Activated CD4-positive, alpha-beta T cell treated with anti-CD3 and anti-CD28 coated beads for 1 hour (primary cell): ENCODE results near the gene CHN2.
"Not testable (repeated sequence)": the region's sequence is repeated elsewhere in the genome, so short reads cannot be mapped to it uniquely, and the experiment has no call there.

Experiments
- DNase-seq: peaks from one replicate; pipeline ENCODE4 v3.0.0-alpha.2; 2020

The CHN2 gene

GRCh38 chr7:29262191-29262917 lies 67.8 kb downstream of the CHN2 start:
- no peak for DNase-seq

DNA sequence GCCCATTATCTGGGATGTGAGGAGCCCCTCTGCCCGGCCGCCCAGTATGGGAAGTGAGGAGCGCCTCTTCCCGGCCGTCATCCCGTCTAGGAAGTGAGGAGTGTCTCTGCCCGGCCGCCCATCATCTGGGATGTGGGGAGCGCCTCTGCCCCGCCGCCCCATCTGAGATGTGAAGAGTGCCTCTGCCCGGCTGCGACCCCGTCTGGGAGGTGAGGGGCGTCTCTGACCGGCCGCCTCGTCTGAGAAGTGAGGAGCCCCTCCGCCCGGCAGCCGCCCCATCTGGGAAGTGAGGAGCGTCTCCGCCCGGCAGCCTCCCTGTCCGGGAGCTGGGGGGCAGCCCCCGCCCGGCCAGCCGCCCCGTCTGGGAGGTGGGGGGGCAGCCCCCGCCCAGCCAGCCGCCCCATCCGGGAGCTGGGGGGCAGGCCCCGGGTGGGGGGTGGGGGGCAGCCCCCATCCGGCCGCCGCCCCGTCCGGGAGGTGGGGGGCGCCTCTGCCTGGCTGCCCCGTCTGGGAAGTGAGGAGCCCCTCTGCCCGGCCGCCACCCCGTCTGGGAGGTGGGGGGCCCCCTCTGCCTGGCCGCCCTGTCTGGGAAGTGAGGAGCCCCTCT lies 69.1 kb downstream of the CHN2 start:
- not testable (repeated sequence) for DNase-seq

GRCh38 chr7:29265208-29265923 lies 70.8 kb downstream of the CHN2 start:
- no peak for DNase-seq

DNA sequence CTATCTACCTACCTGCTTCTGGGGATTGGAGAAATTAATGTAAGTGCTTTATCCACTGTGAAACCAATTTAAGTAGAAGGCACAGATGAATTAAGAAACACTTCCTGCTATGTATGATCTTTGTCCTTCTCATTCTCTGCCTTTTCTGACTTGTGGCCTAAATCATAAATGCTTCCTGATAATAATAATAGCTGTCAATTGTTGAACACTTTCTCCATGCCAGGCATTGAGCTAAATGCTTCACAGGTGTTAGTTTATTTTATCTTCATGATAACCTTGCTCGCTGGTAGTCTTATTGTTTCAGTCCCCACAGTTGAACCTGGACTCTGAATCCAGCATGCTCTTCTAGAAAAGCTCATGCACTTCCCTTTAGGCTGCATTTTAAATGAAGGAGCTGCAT lies 75.4 kb downstream of the CHN2 start:
- no peak for DNase-seq

- DNase-seq, result no peak
These were observed 76.2 kb downstream of the CHN2 start for GRCh38 chr7:29270594-29271318.

DNA sequence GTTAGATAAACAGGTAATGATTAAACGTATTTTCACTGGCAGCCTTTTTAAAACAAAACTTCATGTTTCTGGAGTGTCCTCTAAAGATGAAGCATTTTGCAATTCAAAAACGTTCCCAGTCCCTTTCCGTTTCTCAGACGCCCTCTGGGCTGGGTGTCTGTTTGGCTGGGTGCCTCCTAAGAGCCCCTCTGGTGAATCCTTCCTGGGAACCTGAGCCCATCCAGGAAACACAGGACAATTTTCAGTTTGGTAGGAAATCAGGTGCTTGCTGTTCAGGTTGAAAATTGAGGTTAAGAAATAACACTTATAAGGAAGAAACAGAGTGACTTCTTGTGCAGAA lies 76.7 kb downstream of the CHN2 start:
- no peak for DNase-seq

DNA sequence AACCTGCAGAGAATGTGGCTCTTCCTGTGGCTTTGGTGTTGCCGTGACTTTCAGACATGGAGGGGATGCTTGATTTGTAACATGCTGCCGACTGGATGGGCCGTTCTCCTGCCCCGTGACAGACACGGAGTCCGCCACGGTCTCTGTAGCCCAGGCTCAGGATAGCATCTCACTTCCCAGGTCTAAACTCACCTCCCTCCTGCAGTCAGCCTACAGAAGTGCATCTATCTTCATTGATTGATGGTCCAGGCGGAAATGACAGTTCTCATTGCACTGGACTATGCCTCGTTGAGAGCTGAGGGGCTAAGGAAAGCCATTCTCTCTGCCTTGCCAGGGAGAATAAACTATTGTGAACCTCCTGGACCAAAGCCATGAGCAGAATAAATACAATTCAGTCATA lies 77.5 kb downstream of the CHN2 start:
- DNase-seq, result no peak

DNA sequence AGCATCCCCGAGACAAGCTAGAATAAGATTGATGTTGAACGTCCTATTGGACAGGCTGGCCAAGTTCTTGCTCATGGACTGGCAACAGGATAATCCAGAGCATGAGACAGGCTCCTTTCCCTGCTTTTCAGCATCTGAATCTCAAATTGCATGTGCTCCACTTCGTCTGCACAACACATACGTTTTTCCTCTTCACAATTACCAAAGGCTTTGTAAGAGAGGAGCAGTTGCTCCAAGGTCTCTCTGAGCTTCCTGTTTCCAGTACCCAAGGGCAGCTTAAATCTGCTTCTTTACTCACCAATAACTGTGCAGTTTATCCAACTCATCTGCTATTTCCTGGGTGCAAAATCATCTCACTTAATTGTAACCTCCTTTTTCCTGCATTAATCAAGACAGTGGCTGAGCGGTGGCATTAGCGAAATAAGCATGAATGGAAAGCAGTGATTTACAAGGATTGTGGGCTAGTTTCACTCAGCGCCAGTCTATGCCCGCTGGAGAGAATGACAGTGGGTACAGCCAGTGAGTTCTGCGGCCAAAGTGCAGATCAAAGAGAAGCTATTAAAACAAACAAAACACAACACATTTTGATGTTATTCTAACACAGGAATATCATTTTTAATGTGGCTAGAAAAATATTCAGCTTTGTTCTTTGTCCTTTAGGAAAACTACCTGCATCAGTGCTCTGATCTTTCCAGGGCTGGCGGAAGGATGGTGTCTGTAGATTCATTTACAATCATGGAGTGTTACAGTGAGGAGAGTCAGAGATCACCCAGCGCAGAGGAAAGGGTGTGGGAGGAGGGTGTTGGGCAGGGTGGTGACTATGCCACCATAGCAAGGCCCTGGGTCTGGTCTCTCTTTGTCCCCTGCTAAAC lies 79.8 kb downstream of the CHN2 start:
- no peak for DNase-seq

DNA sequence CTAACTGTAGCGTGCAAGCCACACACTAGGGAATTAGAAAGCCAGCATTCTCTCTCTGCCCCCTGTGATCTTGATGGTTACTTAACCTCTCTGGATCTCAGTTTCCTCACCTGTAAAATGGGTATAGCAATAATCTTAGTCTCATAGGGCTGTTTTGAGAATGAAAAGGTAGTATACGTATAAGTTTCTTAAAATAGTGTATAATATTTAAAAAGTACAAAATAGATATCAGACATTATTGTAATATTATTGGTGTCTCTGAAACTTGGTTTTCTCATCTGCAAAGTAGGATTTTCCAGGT lies 80.4 kb downstream of the CHN2 start:
- no peak for DNase-seq

GRCh38 chr7:29275493-29275892 lies 80.9 kb downstream of the CHN2 start:
- DNase-seq, result no peak

DNA sequence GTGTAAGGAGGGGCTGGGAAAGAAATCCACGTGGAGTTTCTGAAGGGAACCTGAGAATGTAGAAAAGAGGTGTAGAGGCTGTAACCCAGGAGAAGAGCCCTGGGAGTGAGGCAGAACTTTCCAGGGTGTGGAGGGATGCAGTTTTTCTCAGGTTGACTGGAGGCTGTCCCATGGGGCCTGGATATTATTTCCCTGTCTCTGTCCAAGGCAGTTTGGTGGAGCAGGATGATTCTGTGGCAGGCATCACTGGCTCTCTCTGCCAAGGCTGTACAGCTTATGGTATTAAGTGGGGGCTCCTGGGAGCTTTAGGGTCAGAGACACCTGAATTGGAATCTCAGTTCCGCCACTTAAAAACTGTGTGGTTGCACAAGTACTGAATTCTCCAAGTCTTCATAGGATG lies 81.6 kb downstream of the CHN2 start:
- DNase-seq, result no peak

- DNase-seq, result no peak
These were observed 82.2 kb downstream of the CHN2 start for GRCh38 chr7:29276806-29277205.

DNA sequence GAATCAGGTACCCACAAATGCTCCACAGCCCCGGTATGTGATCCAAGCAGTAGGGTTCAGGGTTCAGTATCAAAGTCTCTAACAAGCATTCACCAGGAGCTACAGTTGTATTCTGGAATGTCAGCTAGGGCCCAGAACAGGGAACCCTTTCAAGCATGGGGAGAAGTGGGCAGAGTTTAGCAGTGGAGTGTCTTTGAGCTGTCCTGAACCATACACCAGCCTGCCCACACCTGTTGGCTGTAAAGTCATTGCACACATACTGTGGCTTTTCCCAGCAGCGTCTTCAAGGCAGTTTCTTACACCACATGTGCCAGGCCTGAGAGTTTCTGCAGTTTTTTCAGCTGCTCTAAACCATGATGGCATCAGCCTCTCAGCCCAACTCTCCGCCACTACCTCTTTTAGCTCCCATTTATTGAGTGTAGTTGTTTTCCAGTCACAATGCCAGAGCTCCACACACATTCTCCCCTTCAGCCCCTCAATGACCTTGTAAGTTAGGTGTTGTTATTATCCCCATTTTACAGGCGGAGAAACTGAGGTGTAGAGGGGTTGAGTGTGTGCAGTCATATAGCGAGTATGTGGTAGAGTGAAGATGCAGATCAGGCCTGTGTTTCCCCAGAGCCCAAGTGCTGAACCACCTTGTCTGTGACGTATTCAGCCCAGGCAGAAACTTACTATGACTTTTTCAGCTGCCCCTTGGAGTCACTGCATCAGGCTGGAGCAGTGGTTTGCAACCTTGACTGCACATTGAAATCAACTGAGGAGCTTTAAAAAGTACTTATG lies 83.1 kb downstream of the CHN2 start:
- DNase-seq, result no peak

DNA sequence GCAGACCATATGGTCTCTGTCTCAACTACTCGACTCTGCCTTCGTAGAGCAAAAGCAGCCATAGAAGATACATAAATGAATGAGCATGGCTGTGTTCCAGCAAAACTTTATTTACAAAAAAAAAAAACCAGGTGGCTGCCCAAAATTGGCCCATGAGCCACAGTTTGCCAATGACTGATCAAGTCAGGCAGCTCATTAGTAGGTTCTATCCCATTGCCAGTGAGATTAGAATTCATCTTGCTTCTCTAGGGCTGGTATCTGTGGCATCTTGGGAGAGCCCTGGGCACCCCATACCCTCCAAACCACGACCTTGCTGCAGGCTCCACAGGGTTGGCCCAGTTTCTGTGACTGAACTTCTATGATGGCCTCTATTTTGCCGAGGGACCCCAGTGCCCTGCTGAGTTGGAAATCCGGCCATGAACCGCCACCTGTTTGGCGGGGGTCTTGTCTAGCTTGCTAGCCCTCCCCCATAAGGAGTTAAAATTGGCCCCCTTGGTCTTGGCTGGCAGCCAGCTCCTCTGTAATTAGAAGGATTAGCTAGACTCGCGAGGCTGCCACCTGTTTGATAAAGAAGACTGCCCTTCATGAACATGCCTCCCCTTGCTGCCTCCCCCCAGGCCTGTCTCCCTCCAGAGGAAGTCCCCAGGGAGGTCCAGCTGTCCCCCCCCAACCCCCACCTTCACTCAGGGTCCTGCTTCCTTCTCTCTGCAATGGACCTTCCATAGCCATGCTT lies 83.9 kb downstream of the CHN2 start:
- DNase-seq, result no peak

GRCh38 chr7:29281782-29282541 lies 87.4 kb downstream of the CHN2 start:
- no peak for DNase-seq

- DNase-seq, result no peak
These were observed 88.3 kb downstream of the CHN2 start for GRCh38 chr7:29282819-29283414.

- no peak for DNase-seq
These were observed 90.3 kb downstream of the CHN2 start for GRCh38 chr7:29284696-29285443.

DNA sequence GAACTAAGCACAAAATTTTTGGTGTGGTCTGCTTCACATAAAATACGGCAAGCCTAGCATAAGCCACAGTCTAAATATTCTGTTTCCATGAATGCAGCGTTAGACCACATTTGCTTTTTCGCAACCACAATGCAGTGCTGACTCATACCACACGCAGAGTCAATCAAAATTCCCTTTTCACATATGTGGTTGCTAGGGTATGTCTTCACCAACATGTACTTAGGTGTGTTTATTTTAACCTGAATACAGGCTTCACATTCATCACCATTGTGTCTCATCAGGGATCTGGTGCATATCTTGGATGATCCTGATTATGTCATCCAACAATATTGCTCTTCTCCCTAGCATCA lies 90.8 kb downstream of the CHN2 start:
- no peak for DNase-seq

DNA sequence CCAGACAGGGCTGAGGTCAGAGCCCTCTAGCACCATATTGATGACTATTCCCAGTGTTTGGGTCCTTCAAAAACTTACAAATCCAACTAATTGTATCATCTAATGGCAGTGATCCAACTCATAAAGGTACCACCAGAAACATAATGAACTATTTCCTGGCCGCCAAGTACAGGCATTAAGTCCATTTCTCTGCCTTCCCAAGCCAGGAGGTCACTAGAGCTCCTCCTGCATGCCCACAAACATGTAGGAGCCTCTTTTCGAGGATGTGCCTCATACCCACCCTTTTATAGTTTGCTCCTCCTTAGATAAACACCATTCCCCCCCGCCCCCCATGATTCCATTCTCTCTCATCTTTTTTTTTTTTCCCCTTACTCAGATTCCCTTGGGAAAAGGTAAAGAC lies 91.3 kb downstream of the CHN2 start:
- no peak for DNase-seq

- no peak for DNase-seq
These were observed 92.8 kb downstream of the CHN2 start for GRCh38 chr7:29287366-29287765.
